ENCODE results near the gene LAMTOR1.

LAMTOR1 gene

DNA sequence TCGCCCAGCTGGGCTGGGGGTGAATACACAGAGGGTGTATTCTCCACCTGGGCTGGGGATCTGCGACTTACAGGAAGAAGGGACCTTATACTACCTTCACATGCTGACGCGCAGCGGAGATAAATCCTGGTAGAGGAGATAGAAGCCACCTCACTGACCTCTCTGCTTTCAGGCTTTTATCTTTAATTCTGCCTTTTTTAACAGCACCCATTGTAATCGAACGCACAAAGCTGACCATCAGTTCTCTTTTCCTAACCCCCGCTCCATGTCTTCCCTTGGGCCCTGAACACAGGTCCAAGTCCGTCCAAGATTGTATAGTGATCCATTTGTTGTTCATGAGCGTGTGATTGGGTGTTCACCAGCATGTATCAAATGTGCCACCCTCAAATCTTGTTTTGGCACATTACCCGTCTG is 664 bp upstream of the LAMTOR1 start:
- peak overlapping the region; percentile 96 for H3K27ac ChIP-seq

GRCh38 chr11:72102631-72102945 is 509 bp downstream of the LAMTOR1 start:
- no peak for TF ChIP-seq ZFX (IDR thresholded peaks at IDR 0.05)
- TF ChIP-seq, protein P1, sequence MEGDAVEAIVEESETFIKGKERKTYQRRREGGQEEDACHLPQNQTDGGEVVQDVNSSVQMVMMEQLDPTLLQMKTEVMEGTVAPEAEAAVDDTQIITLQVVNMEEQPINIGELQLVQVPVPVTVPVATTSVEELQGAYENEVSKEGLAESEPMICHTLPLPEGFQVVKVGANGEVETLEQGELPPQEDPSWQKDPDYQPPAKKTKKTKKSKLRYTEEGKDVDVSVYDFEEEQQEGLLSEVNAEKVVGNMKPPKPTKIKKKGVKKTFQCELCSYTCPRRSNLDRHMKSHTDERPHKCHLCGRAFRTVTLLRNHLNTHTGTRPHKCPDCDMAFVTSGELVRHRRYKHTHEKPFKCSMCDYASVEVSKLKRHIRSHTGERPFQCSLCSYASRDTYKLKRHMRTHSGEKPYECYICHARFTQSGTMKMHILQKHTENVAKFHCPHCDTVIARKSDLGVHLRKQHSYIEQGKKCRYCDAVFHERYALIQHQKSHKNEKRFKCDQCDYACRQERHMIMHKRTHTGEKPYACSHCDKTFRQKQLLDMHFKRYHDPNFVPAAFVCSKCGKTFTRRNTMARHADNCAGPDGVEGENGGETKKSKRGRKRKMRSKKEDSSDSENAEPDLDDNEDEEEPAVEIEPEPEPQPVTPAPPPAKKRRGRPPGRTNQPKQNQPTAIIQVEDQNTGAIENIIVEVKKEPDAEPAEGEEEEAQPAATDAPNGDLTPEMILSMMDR (conservative IDR thresholded peaks at IDR 0.05) = no peak
- H3K27ac ChIP-seq = peak overlapping the region; percentile 96

More for the DNA sequence above, 664 bp upstream of the LAMTOR1 start:
- TF ChIP-seq, protein P1 (conservative IDR thresholded peaks at IDR 0.05) = no peak
- no peak for TF ChIP-seq ZFX (IDR thresholded peaks at IDR 0.05)

DNA sequence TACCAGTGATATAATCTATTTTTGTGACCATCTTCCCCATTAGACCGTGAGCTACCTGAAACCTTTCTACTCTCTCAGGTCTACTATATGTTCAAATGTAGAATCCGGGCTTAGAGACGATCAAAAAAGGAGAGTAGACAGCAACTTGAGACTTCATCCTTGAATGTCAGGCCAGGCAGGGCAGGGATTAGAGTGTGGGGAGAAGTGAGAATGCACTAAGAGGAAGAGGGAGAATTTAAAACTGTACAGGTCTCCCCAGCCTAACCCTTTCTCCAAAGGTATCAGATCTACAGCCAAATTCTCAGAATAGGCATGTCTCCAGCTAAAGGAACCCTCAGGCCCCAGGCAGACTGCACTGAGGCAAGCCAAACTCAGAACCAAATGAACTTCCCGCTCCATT is 935 bp downstream of the LAMTOR1 start:
- H3K27ac ChIP-seq = peak overlapping the region; percentile 96
- no peak for TF ChIP-seq ZFX (IDR thresholded peaks at IDR 0.05)
- TF ChIP-seq, protein P1 (conservative IDR thresholded peaks at IDR 0.05) = no peak

DNA sequence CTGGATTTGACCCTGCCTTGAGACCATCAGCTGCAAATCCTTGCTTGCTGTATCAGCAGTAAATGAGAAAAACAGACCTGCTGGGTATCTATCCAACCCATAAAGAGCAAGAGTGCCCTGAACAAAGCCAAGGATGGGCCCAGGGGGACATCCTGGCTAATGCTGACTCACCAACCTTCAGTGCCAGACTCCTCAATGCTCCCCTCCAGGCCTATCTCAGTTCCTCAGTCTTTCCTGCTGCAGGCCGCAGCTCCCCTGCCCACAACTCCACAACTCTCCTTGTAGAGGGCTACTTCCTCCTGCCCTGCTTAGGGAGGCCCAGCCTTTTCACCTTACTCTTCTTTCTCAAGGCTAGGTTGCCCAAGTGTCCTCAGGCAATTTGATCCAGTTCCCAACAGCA is 2.6 kb downstream of the LAMTOR1 start:
- H3K27ac ChIP-seq = no peak overlapping the region
- TF ChIP-seq, protein P1 (conservative IDR thresholded peaks at IDR 0.05) = no peak
- no peak for TF ChIP-seq ZFX (IDR thresholded peaks at IDR 0.05)

- H3K27ac ChIP-seq = no peak overlapping the region
- TF ChIP-seq ZFX (IDR thresholded peaks at IDR 0.05) = no peak
These were observed 3.1 kb downstream of the LAMTOR1 start for GRCh38 chr11:72100009-72100408.

DNA sequence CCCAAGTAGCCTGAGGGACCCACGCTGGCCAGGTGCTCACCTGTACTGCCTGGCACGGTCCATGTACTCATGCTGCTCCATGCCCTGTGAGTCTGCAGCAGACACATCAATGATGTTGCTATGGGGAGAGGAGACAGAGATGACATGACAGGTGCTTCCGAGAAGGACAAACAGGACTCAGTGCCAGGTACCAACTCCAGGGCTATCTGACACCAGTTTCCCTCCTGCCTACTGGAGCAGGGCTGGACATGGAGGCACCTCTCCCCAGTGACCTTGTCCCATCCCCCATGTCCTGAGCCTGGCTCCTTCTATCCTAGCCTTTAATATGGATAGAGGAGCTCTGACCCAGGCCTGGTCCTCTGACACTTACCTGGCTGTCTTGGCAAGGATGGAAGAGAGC is 4.4 kb downstream of the LAMTOR1 start:
- no peak overlapping the region for H3K27ac ChIP-seq
- no peak for TF ChIP-seq ZFX (IDR thresholded peaks at IDR 0.05)
- TF ChIP-seq, protein P1 (conservative IDR thresholded peaks at IDR 0.05) = no peak

GRCh38 chr11:72091292-72091691 is 11.8 kb downstream of the LAMTOR1 start:
- TF ChIP-seq, protein P1 (conservative IDR thresholded peaks at IDR 0.05) = peak; percentile 90
- TF ChIP-seq ZFX (IDR thresholded peaks at IDR 0.05) = no peak
- no peak overlapping the region for H3K27ac ChIP-seq

GRCh38 chr11:72088076-72088808 is 14.9 kb downstream of the LAMTOR1 start:
- no peak overlapping the region for H3K27ac ChIP-seq
- TF ChIP-seq ZFX (IDR thresholded peaks at IDR 0.05) = no peak
